Measurements from ENCODE around the gene ABCB8.

The ABCB8 gene

GRCh38 chr7:151059367-151060112 is 31.3 kb downstream of the ABCB8 start, which contains the start of gene SLC4A2:
Gene SLC4A2, plus strand, starts transcription at chr7:151059589. Its CDS starts 2,399 bp downstream, at chr7:151061988.
- FAIRE-seq: no peak

- no peak for FAIRE-seq
Measured at GRCh38 chr7:151060113-151060415, 31.8 kb downstream of the ABCB8 start.

- no peak for FAIRE-seq
Measured at GRCh38 chr7:151060416-151061212, 32.4 kb downstream of the ABCB8 start.

GRCh38 chr7:151061213-151062110 is 33.2 kb downstream of the ABCB8 start:
- FAIRE-seq: no peak

GRCh38 chr7:151062111-151062398 is 33.8 kb downstream of the ABCB8 start:
- FAIRE-seq: no peak

- FAIRE-seq: no peak
Measured at GRCh38 chr7:151062399-151063211, 34.4 kb downstream of the ABCB8 start.

- no peak for FAIRE-seq
Measured at GRCh38 chr7:151063212-151063561, 34.9 kb downstream of the ABCB8 start.

GRCh38 chr7:151064454-151064853 is 36.2 kb downstream of the ABCB8 start:
- FAIRE-seq: no peak

- no peak for FAIRE-seq
Measured at GRCh38 chr7:151064993-151065392, 36.7 kb downstream of the ABCB8 start.

GRCh38 chr7:151065516-151065915 is 37.3 kb downstream of the ABCB8 start:
- FAIRE-seq: no peak

GRCh38 chr7:151066273-151066974 is 38.2 kb downstream of the ABCB8 start:
- no peak for FAIRE-seq

GRCh38 chr7:151068069-151068773 is 40.0 kb downstream of the ABCB8 start:
- FAIRE-seq: no peak

GRCh38 chr7:151069841-151070573 is 41.8 kb downstream of the ABCB8 start:
- FAIRE-seq: no peak

- FAIRE-seq: no peak
Measured at GRCh38 chr7:151070574-151070960, 42.3 kb downstream of the ABCB8 start.

GRCh38 chr7:151071032-151071866 is 43.0 kb downstream of the ABCB8 start:
- no peak for FAIRE-seq

- no peak for FAIRE-seq
Measured at GRCh38 chr7:151073990-151074389, 45.7 kb downstream of the ABCB8 start.

- no peak for FAIRE-seq
Measured at GRCh38 chr7:151074817-151075661, 46.8 kb downstream of the ABCB8 start.

GRCh38 chr7:151075662-151075971 is 47.4 kb downstream of the ABCB8 start:
- no peak for FAIRE-seq

GRCh38 chr7:151075978-151076426 is 47.8 kb downstream of the ABCB8 start:
- no peak for FAIRE-seq
